ENCODE results near the gene BPIFB4.

BPIFB4 gene

DNA sequence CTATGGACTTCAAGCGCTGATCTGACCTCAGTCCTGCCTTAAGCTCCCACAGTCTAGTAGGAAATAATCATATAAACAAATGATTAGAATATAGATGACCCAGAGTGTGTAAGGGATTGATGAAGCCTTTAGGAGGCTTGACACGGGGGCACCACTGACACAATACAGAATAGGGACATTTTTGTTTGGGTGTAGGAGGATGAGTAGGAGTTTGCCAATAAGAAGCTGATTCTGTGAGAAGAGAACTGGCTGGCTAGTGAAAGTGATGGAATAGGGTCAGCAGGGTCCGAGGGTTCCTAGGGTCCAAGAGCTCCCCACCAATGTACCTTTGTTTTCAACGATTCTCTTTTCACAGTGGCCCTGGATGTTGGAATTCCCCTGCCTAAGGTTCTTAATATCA lies 7.1 kb upstream of the BPIFB4 start:
- WGBS (ENCODE audit: extremely low coverage, insufficient coverage, low lambda C conversion rate), result no CpG with 5 or more reads among the region's 4 CpGs

DNA sequence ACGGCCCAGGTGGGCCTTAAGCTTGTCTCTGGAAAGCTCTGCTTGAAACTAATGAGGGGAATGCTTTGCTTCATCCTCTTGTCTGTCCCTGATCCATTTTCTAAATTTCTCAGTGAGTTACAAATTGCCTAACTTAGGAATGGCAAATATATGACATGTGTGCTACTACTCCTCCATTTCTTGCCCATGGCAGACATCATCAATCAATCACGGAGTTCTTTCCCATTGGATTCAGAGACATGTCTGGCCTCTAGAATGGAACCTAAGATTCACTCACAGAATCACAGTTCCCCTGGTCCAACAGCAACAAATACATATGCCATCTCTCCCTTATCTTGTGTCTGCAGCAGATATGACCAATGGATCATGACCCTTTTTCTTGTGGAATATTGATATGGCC lies 6.6 kb upstream of the BPIFB4 start:
- no peaks in the 10 kb centered on the region for H3K36me3 ChIP-seq (ENCODE audit: control insufficient read depth, insufficient read depth, low read length)
- no peaks in the 10 kb centered on the region for H3K79me2 ChIP-seq (ENCODE audit: control insufficient read depth, insufficient read depth, low read length)
- no peaks in the 10 kb centered on the region for H3K4me1 ChIP-seq (ENCODE audit: control insufficient read depth, low read depth, low read length)
- H3K9ac ChIP-seq (ENCODE audit: low read length), result no peak overlapping the region
- H3K18ac ChIP-seq (ENCODE audit: low read length), result no peak overlapping the region
- no peak overlapping the region for H2BK15ac ChIP-seq (replicated peaks; ENCODE audit: low read depth)
- H3K4me3 ChIP-seq (ENCODE audit: low read length), result no peak overlapping the region
- H3K4me2 ChIP-seq (ENCODE audit: low read length), result no peak overlapping the region
- no peak overlapping the region for H2BK120ac ChIP-seq (ENCODE audit: low read depth, low read length)
- no peak overlapping the region for H3K27ac ChIP-seq (ENCODE audit: low read depth, low read length)
- no CpG with 5 or more reads among the region's 2 CpGs for WGBS (ENCODE audit: extremely low coverage, insufficient coverage, low lambda C conversion rate)
- H3K23ac ChIP-seq (ENCODE audit: low read length), result no peak overlapping the region
- no peak overlapping the region for H2BK5ac ChIP-seq (ENCODE audit: low read length)
- no peak overlapping the region for H3K56ac ChIP-seq (ENCODE audit: low read length)
- H3K27me3 ChIP-seq (ENCODE audit: insufficient read depth, low read length, poor library complexity), result no peaks in the 10 kb centered on the region
- H4K8ac ChIP-seq (ENCODE audit: low read depth, low read length), result no peak overlapping the region
- H4K5ac ChIP-seq (ENCODE audit: low read length), result no peak overlapping the region
- H3K79me1 ChIP-seq (ENCODE audit: low read length), result no peaks in the 10 kb centered on the region
- no peak for DNase-seq
- no peak overlapping the region for H3K4ac ChIP-seq (ENCODE audit: low read depth, low read length)
- H2AK5ac ChIP-seq (ENCODE audit: low read length), result no peak overlapping the region

More for the DNA sequence above, 7.1 kb upstream of the BPIFB4 start:
- Histone ChIP-seq H3K27ac (ENCODE audit: low read depth, low read length) (no peak overlapping the region), H3K9ac (ENCODE audit: low read length) (no peak overlapping the region), H2BK5ac (ENCODE audit: low read length) (no peak overlapping the region), H3K4me3 (ENCODE audit: low read length) (no peak overlapping the region), H3K79me2 (ENCODE audit: control insufficient read depth, insufficient read depth, low read length) (no peaks in the 10 kb centered on the region), H2BK120ac (ENCODE audit: low read depth, low read length) (no peak overlapping the region), H4K8ac (ENCODE audit: low read depth, low read length) (no peak overlapping the region), H3K4me2 (ENCODE audit: low read length) (no peak overlapping the region), H3K4me1 (ENCODE audit: control insufficient read depth, low read depth, low read length) (no peaks in the 10 kb centered on the region), H3K36me3 (ENCODE audit: control insufficient read depth, insufficient read depth, low read length) (no peaks in the 10 kb centered on the region), H3K4ac (ENCODE audit: low read depth, low read length) (no peak overlapping the region), H3K18ac (ENCODE audit: low read length) (no peak overlapping the region), H2BK15ac (replicated peaks; ENCODE audit: low read depth) (no peak overlapping the region), H3K23ac (ENCODE audit: low read length) (no peak overlapping the region), H3K79me1 (ENCODE audit: low read length) (no peaks in the 10 kb centered on the region), H3K27me3 (ENCODE audit: insufficient read depth, low read length, poor library complexity) (no peaks in the 10 kb centered on the region), H2AK5ac (ENCODE audit: low read length) (no peak overlapping the region), H4K5ac (ENCODE audit: low read length) (no peak overlapping the region), H3K56ac (ENCODE audit: low read length) (no peak overlapping the region)
- no peak for DNase-seq

DNA sequence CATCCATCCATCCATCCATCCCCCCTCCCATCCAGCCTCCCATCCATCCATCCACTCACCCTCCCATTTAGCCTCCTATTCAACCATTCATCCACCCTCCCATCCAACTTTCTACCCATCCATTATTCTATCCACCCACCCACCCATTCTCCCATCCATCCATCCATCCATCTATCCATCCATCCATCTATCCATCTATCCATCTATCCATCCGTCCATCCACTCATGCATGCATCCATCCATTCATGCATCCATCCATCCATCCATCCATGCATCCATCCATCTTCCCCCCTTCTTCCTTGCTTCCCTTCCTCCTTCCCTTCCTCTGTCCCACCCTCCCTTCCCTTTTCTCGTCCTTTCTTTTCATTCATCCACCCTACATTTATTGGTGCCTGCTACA lies 4.8 kb upstream of the BPIFB4 start:
- DNase-seq, result no peak
- Histone ChIP-seq H3K9ac (ENCODE audit: low read length) (no peak overlapping the region), H2BK120ac (ENCODE audit: low read depth, low read length) (no peak overlapping the region), H3K27me3 (ENCODE audit: insufficient read depth, low read length, poor library complexity) (no peaks in the 10 kb centered on the region), H3K23ac (ENCODE audit: low read length) (no peak overlapping the region), H3K56ac (ENCODE audit: low read length) (no peak overlapping the region), H3K36me3 (ENCODE audit: control insufficient read depth, insufficient read depth, low read length) (no peaks in the 10 kb centered on the region), H2AK5ac (ENCODE audit: low read length) (no peak overlapping the region), H2BK5ac (ENCODE audit: low read length) (no peak overlapping the region), H3K4me1 (ENCODE audit: control insufficient read depth, low read depth, low read length) (no peaks in the 10 kb centered on the region), H4K8ac (ENCODE audit: low read depth, low read length) (no peak overlapping the region), H3K4me3 (ENCODE audit: low read length) (no peak overlapping the region), H3K18ac (ENCODE audit: low read length) (no peak overlapping the region), H3K79me1 (ENCODE audit: low read length) (no peaks in the 10 kb centered on the region), H4K5ac (ENCODE audit: low read length) (no peak overlapping the region), H2BK15ac (replicated peaks; ENCODE audit: low read depth) (no peak overlapping the region), H3K4me2 (ENCODE audit: low read length) (no peak overlapping the region), H3K79me2 (ENCODE audit: control insufficient read depth, insufficient read depth, low read length) (no peaks in the 10 kb centered on the region), H3K4ac (ENCODE audit: low read depth, low read length) (no peak overlapping the region), H3K27ac (ENCODE audit: low read depth, low read length) (no peak overlapping the region)
- 100% methylated on average over 1 of the region's 2 CpGs for WGBS (ENCODE audit: extremely low coverage, insufficient coverage, low lambda C conversion rate)

DNA sequence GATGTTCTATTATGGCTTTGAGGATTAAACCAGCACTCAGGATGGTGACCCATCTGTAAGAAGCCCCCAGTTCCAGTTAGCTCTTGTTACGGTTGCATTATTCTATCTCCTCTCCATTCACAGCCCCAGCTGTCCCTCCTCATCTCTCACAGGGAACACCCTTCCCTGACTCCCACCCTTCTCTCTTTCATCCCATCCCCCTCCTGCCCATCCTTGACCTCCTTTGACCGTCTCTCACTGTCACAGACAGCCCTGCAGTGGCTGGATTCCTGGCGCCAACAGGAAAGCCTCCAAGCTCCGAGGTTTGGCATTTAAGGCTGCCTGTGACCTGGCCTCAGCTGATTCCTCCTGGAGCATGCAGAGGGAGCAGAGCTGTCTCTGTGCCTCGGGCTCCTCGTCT lies 4.2 kb upstream of the BPIFB4 start:
- no peak overlapping the region for H4K8ac ChIP-seq (ENCODE audit: low read depth, low read length)
- H3K23ac ChIP-seq (ENCODE audit: low read length), result no peak overlapping the region
- no peaks in the 10 kb centered on the region for H3K79me2 ChIP-seq (ENCODE audit: control insufficient read depth, insufficient read depth, low read length)
- no peaks in the 10 kb centered on the region for H3K27me3 ChIP-seq (ENCODE audit: insufficient read depth, low read length, poor library complexity)
- H3K36me3 ChIP-seq (ENCODE audit: control insufficient read depth, insufficient read depth, low read length), result no peaks in the 10 kb centered on the region
- H2BK120ac ChIP-seq (ENCODE audit: low read depth, low read length), result no peak overlapping the region
- H3K27ac ChIP-seq (ENCODE audit: low read depth, low read length), result no peak overlapping the region
- H2BK5ac ChIP-seq (ENCODE audit: low read length), result no peak overlapping the region
- no peak overlapping the region for H3K4me3 ChIP-seq (ENCODE audit: low read length)
- H3K4ac ChIP-seq (ENCODE audit: low read depth, low read length), result no peak overlapping the region
- no peak overlapping the region for H3K9ac ChIP-seq (ENCODE audit: low read length)
- no peak overlapping the region for H4K5ac ChIP-seq (ENCODE audit: low read length)
- DNase-seq, result no peak
- WGBS (ENCODE audit: extremely low coverage, insufficient coverage, low lambda C conversion rate), result no CpG with 5 or more reads among the region's 6 CpGs
- no peak overlapping the region for H2AK5ac ChIP-seq (ENCODE audit: low read length)
- H2BK15ac ChIP-seq (replicated peaks; ENCODE audit: low read depth), result no peak overlapping the region
- H3K4me2 ChIP-seq (ENCODE audit: low read length), result no peak overlapping the region
- peak overlapping the region; percentile 63 for H3K56ac ChIP-seq (ENCODE audit: low read length)
- H3K79me1 ChIP-seq (ENCODE audit: low read length), result no peaks in the 10 kb centered on the region
- no peak overlapping the region for H3K18ac ChIP-seq (ENCODE audit: low read length)
- no peaks in the 10 kb centered on the region for H3K4me1 ChIP-seq (ENCODE audit: control insufficient read depth, low read depth, low read length)

DNA sequence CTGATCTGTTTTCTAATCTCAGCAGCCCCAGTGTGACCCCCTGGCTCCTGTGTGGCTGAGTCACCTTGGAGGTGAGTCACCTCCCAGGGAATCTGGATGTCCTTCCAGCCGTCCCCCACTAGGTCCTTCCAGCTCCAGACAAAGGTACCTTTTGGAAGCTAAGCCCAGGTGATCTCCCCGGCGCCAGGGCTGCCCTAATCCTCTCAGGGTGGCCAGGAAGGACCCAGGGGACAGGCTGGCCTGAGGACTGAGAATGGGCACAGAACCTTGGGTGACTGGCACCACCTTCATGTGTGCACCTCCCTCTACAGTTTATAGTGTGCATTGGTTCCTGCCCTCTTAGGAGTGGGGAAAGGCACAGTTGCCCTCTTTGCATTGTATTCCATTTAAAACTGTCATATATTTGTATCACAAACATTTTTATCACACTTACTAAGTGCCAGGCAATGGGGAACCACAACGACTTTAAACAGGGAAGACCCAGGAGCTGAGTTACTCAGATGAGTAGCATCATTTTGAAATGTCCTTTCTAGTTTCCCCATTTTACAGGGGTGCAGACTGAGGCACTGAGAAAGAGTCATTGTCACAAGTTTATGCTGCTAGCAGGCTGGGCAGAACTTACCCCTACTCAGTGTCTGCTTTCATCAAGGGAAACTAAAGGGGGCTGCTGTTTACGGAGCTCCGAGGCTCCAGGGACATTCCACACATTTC lies 2.6 kb upstream of the BPIFB4 start:
- no peak overlapping the region for H3K56ac ChIP-seq (ENCODE audit: low read length)
- no peaks in the 10 kb centered on the region for H3K36me3 ChIP-seq (ENCODE audit: control insufficient read depth, insufficient read depth, low read length)
- no peaks in the 10 kb centered on the region for H3K79me1 ChIP-seq (ENCODE audit: low read length)
- H4K5ac ChIP-seq (ENCODE audit: low read length), result no peak overlapping the region
- no peak overlapping the region for H3K27ac ChIP-seq (ENCODE audit: low read depth, low read length)
- no peaks in the 10 kb centered on the region for H3K79me2 ChIP-seq (ENCODE audit: control insufficient read depth, insufficient read depth, low read length)
- no peak overlapping the region for H2AK5ac ChIP-seq (ENCODE audit: low read length)
- H2BK120ac ChIP-seq (ENCODE audit: low read depth, low read length), result no peak overlapping the region
- H3K4me1 ChIP-seq (ENCODE audit: control insufficient read depth, low read depth, low read length), result no peaks in the 10 kb centered on the region
- H2BK5ac ChIP-seq (ENCODE audit: low read length), result no peak overlapping the region
- H2BK15ac ChIP-seq (replicated peaks; ENCODE audit: low read depth), result no peak overlapping the region
- WGBS (ENCODE audit: extremely low coverage, insufficient coverage, low lambda C conversion rate), result no CpG with 5 or more reads among the region's 6 CpGs
- H3K9ac ChIP-seq (ENCODE audit: low read length), result no peak overlapping the region
- no peak overlapping the region for H3K23ac ChIP-seq (ENCODE audit: low read length)
- H3K4me2 ChIP-seq (ENCODE audit: low read length), result no peak overlapping the region
- no peaks in the 10 kb centered on the region for H3K27me3 ChIP-seq (ENCODE audit: insufficient read depth, low read length, poor library complexity)
- H4K8ac ChIP-seq (ENCODE audit: low read depth, low read length), result no peak overlapping the region
- peak; percentile 86 for DNase-seq
- H3K18ac ChIP-seq (ENCODE audit: low read length), result peak overlapping the region; percentile 19
- no peak overlapping the region for H3K4me3 ChIP-seq (ENCODE audit: low read length)
- H3K4ac ChIP-seq (ENCODE audit: low read depth, low read length), result no peak overlapping the region
